ENCODE data around the gene LRCH2. TPM values are rescaled to one million over a fixed set of nuclear protein-coding genes. Genes with fewer than 3 reads are reported as not detected.
A peak's percentile ranks its signal among the peaks of the same experiment; 100 is the strongest.

LRCH2 gene
- total RNA-seq, 6 donors from 2014 or later = 2.9 to 9.7 (median 3.5) TPM

DNA sequence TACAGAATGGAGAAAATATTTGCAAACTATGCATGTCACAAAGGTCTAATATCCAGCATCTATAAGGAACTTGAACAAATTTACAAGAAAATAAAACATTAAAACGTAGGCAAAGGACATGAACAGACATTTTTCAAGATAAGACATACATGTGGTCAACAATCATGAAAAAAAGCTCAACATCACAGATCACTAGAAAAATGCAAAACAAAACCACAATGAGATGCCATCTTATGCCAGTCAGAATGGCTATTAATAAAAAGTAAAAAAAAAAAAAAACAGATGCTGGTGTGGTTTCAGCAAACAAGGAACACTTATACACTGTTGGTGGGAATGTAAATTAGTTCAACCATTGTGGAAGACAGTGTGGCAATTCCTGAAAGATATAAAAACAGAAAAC is 140.7 kb downstream of the LRCH2 start:
- TF ChIP-seq, protein P1, sequence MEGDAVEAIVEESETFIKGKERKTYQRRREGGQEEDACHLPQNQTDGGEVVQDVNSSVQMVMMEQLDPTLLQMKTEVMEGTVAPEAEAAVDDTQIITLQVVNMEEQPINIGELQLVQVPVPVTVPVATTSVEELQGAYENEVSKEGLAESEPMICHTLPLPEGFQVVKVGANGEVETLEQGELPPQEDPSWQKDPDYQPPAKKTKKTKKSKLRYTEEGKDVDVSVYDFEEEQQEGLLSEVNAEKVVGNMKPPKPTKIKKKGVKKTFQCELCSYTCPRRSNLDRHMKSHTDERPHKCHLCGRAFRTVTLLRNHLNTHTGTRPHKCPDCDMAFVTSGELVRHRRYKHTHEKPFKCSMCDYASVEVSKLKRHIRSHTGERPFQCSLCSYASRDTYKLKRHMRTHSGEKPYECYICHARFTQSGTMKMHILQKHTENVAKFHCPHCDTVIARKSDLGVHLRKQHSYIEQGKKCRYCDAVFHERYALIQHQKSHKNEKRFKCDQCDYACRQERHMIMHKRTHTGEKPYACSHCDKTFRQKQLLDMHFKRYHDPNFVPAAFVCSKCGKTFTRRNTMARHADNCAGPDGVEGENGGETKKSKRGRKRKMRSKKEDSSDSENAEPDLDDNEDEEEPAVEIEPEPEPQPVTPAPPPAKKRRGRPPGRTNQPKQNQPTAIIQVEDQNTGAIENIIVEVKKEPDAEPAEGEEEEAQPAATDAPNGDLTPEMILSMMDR (IDR thresholded peaks at IDR 0.05) = no peak
- TF ChIP-seq POLR2AphosphoS5 (IDR thresholded peaks at IDR 0.05) (no peak), POLR2A (IDR thresholded peaks at IDR 0.05) (no peak), EP300 (IDR thresholded peaks at IDR 0.05) (no peak)
- H3K4me3 ChIP-seq = no peak overlapping the region

DNA sequence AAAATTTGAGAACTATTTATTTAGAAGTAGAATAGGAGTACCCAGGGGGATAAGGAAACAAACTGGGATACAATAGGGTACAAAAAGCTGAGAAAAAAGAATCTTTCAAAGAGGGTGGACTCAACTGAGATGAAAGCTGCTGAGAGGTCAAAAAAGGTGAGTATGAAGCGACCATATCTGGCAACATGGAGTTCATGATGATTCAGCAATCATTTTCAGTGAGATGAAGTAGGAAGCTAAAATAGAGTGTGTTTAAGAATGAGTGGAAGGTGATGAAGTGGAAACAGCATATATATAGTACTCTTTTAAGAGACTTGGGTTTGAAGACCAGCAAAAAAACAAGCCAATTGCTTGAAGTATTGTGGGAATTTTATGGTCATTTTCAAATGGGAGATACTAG is 144.5 kb downstream of the LRCH2 start:
- ATAC-seq (ENCODE audit: low FRiP score in 2 of 2) = no peak
- Histone ChIP-seq H3K27me3 (no peaks in the 10 kb centered on the region), H3K4me1 (no peaks in the 10 kb centered on the region), H3K4me3 (no peak overlapping the region), H3K36me3 (no peaks in the 10 kb centered on the region), H3K9me3 (no peaks in the 10 kb centered on the region), H3K27ac (no peak overlapping the region)
- TF ChIP-seq POLR2AphosphoS5 (IDR thresholded peaks at IDR 0.05) = no peak
- TF ChIP-seq, protein P1 (IDR thresholded peaks at IDR 0.05) = no peak
- TF ChIP-seq POLR2A (IDR thresholded peaks at IDR 0.05) = no peak
- no peak for TF ChIP-seq EP300 (IDR thresholded peaks at IDR 0.05)
- DNase-seq = no peak
- WGBS, 2 donors = 70 to 83% methylated on average over 1 of the region's 1 CpG

More for the DNA sequence above, 140.7 kb downstream of the LRCH2 start:
- Histone ChIP-seq H3K27me3 (no peaks in the 10 kb centered on the region), H3K4me1 (no peaks in the 10 kb centered on the region), H3K36me3 (no peaks in the 10 kb centered on the region), H3K27ac (no peak overlapping the region), H3K9me3 (no peaks in the 10 kb centered on the region)
- no peak for DNase-seq
- WGBS, 2 donors = 35 to 88% methylated on average over 1 of the region's 1 CpG
- no peak for ATAC-seq (ENCODE audit: low FRiP score in 2 of 2)

DNA sequence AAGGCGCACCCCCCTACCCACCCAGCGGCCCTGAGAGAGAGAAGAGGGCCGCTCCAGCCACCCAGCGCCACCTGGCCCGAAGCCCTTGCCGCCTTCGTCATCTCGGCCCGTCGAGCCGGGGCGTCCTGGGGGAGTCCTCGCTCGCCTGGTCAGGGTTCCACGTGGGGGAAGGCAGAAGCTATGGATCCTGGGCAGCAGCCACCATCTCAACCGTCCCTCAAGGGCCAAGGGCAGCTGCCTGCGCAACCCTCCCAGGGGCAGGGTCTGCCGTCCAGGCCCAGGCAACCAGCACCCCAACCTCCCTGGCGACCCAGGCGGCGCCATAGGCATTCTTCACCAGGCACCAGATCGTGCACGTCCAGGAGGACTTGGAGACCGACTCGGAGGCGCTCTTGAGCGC is 165.0 kb downstream of the LRCH2 start:
- no peaks in the 10 kb centered on the region for H3K36me3 ChIP-seq
- WGBS, 2 donors = 80 to 82% methylated on average over 1 to 27 of the region's 27 CpGs
- ATAC-seq (ENCODE audit: low FRiP score in 2 of 2) = no peak
- no peak overlapping the region for H3K4me3 ChIP-seq
- peak in 1 of 2 donors; percentile 53 for DNase-seq
- H3K9me3 ChIP-seq = no peaks in the 10 kb centered on the region
- H3K27me3 ChIP-seq = no peaks in the 10 kb centered on the region
- H3K4me1 ChIP-seq = peaks cover 0 to 2% (median 0%) of the 10 kb centered on the region in 4 donors
- H3K27ac ChIP-seq = no peak overlapping the region
- no peak for TF ChIP-seq EP300 (IDR thresholded peaks at IDR 0.05)
- no peak for TF ChIP-seq POLR2A (IDR thresholded peaks at IDR 0.05)
- TF ChIP-seq, protein P1 (IDR thresholded peaks at IDR 0.05) = no peak
- TF ChIP-seq POLR2AphosphoS5 (IDR thresholded peaks at IDR 0.05) = no peak

DNA sequence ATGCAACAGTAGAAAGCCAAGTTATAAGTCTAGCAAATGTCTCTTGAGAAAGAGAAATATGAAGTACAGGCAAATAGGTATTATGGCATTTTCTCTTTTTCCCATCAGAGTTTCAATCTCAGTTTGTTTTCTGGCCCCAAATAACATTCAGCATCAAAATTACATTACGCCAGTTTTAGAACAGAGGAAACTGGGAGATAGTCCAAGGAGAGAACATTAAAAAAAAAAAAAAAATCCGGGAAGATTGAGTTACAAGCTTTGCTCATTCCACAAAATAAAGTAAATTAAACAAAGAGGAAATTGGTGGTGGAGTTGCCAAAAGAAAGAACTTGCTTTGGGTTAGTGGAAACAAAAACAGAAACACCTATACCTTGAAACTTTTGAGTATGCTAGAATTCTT is 166.1 kb downstream of the LRCH2 start:
- ATAC-seq (ENCODE audit: low FRiP score in 2 of 2) (no peak), DNase-seq (no peak)
- peaks cover 0 to under 1% (median 0%) of the 10 kb centered on the region in 4 donors for H3K9me3 ChIP-seq
- no peak overlapping the region for H3K4me3 ChIP-seq
- H3K36me3 ChIP-seq = no peaks in the 10 kb centered on the region
- no peaks in the 10 kb centered on the region for H3K27me3 ChIP-seq
- H3K4me1 ChIP-seq = peaks cover 0 to 2% (median 0%) of the 10 kb centered on the region in 4 donors
- TF ChIP-seq POLR2AphosphoS5 (IDR thresholded peaks at IDR 0.05) = no peak
- no peak overlapping the region for H3K27ac ChIP-seq
- 36 to 43% methylated on average over 2 of the region's 2 CpGs for WGBS, 2 donors

DNA sequence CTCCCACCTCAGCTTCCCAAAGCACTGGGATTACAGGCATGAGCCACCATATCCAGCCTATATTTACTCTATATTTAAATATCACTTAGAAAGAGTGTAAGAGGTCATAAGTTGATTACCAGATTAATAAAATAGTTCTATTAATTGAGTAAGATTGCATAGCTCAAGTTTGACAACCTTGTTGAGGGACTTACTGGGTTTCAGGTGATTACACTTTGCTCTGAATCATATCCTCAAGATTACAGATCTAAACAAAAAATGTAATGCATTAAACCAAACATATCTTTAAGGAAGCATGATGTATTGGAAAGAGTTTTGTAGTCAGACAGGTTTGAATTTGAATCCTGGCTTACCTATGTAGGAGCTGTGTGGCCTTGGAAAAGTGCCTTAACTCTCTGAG is 168.6 kb downstream of the LRCH2 start:
- no peak for TF ChIP-seq EP300 (IDR thresholded peaks at IDR 0.05)
- TF ChIP-seq, protein P1 (IDR thresholded peaks at IDR 0.05) = no peak
- TF ChIP-seq POLR2AphosphoS5 (IDR thresholded peaks at IDR 0.05) = no peak
- DNase-seq = no peak
- H3K4me3 ChIP-seq = no peak overlapping the region
- no peak overlapping the region for H3K27ac ChIP-seq
- H3K36me3 ChIP-seq = no peaks in the 10 kb centered on the region
- H3K9me3 ChIP-seq = peaks cover 0 to 13% (median 0%) of the 10 kb centered on the region in 4 donors
- peaks cover 0 to 2% (median 0%) of the 10 kb centered on the region in 4 donors for H3K4me1 ChIP-seq
- ATAC-seq (ENCODE audit: low FRiP score in 2 of 2) = no peak
- H3K27me3 ChIP-seq = no peaks in the 10 kb centered on the region

Small RNA genes within 50 kb of the gene (small RNA-seq; reads per million reads assigned to genes)
- 0 reads per million in 4 donors for gene RF00019
- 20.2 to 109 (median 78.4) reads per million in 4 donors for gene SNORA35B

Other genes with a start within 250 kb of the LRCH2 start
- gene IL13RA2, start 216.5 kb downstream of the LRCH2 start, total RNA-seq = 1 to 10 TPM in 1 of 6 donors, under 1 TPM in 1, not detected in 4; 0.57 to 1.0 TPM
- not detected for gene RBMXL3, start 44.7 kb downstream of the LRCH2 start, total RNA-seq
- gene LUZP4, start 55.6 kb upstream of the LRCH2 start, total RNA-seq = not detected